KMS-11 (cell line): ENCODE measurements around the gene KDM4B.

Source experiments
- H2AFZ ChIP-seq: fragments of 200-600 bp; sonication (generic); 2 replicates; pipeline ENCODE4 v1.6.1; 2016; ENCODE audit warnings: antibody characterized with exemption, mixed run types, low read depth
- H3K27ac ChIP-seq: fragments of 200-600 bp; sonication (generic); 2 replicates; pipeline ENCODE4 v1.6.1; 2016; ENCODE audit warnings: mild to moderate bottlenecking, mixed run types
- H3K27me3 ChIP-seq: fragments of 200-600 bp; sonication (generic); 2 replicates; pipeline ENCODE4 v1.6.1; 2017; ENCODE audit warnings: mild to moderate bottlenecking, low read depth, mixed run types, moderate library complexity; ENCODE audit not compliant: insufficient read depth
- H3K36me3 ChIP-seq: fragments of 200-600 bp; sonication (generic); 2 replicates; pipeline ENCODE4 v1.6.1; 2017; ENCODE audit warnings: mild to moderate bottlenecking, mixed run types; ENCODE audit not compliant: insufficient read depth
- H3K4me1 ChIP-seq: fragments of 200-600 bp; sonication (generic); 2 replicates; pipeline ENCODE4 v1.6.1; 2016; ENCODE audit warnings: mild to moderate bottlenecking, low read depth, mixed run types; ENCODE audit not compliant: poor library complexity, severe bottlenecking
- H3K4me2 ChIP-seq: fragments of 200-600 bp; sonication (generic); 2 replicates; pipeline ENCODE4 v1.7.0; 2016; ENCODE audit warnings: mild to moderate bottlenecking, mixed run types
- H3K4me3 ChIP-seq: fragments of 200-600 bp; sonication (generic); IDR thresholded peaks from 2 replicates; pipeline ENCODE4 v1.6.1; 2017; ENCODE audit warnings: low read depth, low read length, mixed read lengths; ENCODE audit not compliant: insufficient read depth
- H3K79me2 ChIP-seq: fragments of 200-600 bp; sonication (generic); 2 replicates; pipeline ENCODE4 v1.6.1; 2016; ENCODE audit warnings: low read depth, mixed run types; ENCODE audit not compliant: insufficient read depth
- H3K9ac ChIP-seq: fragments of 200-600 bp; sonication (generic); 2 replicates; pipeline ENCODE4 v1.6.1; 2016; ENCODE audit warnings: mild to moderate bottlenecking, mixed run types
- H4K20me1 ChIP-seq: fragments of 200-600 bp; sonication (generic); 2 replicates; pipeline ENCODE4 v1.6.1; 2016; ENCODE audit warnings: mild to moderate bottlenecking, mixed run types; ENCODE audit not compliant: insufficient read depth
- TF ChIP-seq, protein P1 (sequence below): fragments of 200-600 bp; sonication (generic); conservative IDR thresholded peaks from 2 replicates; pipeline ENCODE4 v1.6.1; 2017; ENCODE audit warnings: low read depth, mild to moderate bottlenecking, antibody characterized with exemption, low read length, moderate library complexity, mixed read lengths

Gene KDM4B

DNA sequence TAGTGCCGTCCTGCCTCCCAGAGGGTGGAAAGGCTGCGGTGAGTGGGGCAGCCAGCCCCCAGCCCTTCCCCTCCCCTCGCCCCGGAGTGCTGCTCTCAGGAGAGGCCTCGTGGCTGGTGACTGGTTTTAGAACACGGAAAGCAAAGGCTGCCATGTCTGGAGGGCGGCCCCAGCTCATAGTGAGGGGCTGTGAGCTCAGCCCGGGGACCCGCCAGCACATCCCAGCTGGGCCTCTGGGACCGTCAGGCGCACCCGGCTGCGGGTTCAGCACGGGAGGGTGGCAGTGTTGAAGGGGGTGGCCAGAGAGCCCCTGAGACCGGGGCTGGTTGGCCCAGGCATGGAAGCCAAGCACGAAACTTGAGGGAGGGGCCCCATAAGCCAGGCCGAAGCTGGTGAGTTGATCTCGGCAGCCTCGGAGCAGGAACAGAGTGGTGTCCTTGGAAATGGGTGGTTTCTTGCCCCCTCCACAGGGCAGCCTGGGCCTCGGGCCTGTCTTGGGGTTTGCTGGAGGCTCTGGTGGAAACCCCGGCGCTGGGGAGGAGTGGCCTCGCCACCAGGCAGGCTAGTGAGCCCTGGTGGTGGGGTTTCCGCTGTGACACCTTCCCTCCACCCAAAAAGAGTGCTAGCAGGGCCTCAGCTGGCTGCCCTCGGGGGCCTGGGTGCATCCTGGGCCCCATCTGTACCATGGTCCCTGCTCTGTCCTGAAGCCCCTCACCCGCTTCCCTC is 157.7 kb downstream of the KDM4B start:
- H3K9ac ChIP-seq: no peak overlapping the region

DNA sequence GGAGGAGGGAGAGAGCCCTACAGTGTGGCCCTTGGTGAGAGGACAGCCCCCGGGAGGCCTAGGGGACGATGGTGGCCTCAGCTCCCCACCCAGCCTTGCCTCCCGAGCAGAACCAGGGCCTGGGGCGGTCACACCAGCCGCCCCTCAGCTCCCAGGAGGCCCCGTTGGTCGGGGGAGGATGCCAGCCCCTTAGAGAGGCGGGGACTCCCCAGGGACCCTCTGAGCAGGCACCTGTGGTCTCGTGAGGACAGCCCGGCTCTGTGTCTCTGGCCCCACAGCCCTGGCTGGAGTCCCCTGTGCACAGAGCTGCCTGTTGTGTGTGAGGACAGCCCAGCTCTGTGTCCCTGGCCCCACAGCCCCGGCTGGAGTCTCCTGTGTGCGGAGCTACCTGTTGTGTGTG is 158.8 kb downstream of the KDM4B start:
- TF ChIP-seq, protein P1, sequence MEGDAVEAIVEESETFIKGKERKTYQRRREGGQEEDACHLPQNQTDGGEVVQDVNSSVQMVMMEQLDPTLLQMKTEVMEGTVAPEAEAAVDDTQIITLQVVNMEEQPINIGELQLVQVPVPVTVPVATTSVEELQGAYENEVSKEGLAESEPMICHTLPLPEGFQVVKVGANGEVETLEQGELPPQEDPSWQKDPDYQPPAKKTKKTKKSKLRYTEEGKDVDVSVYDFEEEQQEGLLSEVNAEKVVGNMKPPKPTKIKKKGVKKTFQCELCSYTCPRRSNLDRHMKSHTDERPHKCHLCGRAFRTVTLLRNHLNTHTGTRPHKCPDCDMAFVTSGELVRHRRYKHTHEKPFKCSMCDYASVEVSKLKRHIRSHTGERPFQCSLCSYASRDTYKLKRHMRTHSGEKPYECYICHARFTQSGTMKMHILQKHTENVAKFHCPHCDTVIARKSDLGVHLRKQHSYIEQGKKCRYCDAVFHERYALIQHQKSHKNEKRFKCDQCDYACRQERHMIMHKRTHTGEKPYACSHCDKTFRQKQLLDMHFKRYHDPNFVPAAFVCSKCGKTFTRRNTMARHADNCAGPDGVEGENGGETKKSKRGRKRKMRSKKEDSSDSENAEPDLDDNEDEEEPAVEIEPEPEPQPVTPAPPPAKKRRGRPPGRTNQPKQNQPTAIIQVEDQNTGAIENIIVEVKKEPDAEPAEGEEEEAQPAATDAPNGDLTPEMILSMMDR: no peak
- Histone ChIP-seq H3K9ac (no peak overlapping the region), H3K36me3 (no peaks in the 10 kb centered on the region), H3K27ac (no peak overlapping the region), H3K27me3 (no peaks in the 10 kb centered on the region), H2AFZ (no peak overlapping the region), H4K20me1 (no peaks in the 10 kb centered on the region), H3K4me3 (no peak overlapping the region), H3K79me2 (no peaks in the 10 kb centered on the region), H3K4me1 (no peaks in the 10 kb centered on the region), H3K4me2 (no peak overlapping the region)

More for the DNA sequence above, 157.7 kb downstream of the KDM4B start:
- Histone ChIP-seq H3K36me3 (no peaks in the 10 kb centered on the region), H3K27ac (no peak overlapping the region), H3K4me2 (no peak overlapping the region), H3K27me3 (no peaks in the 10 kb centered on the region), H3K4me1 (no peaks in the 10 kb centered on the region), H3K4me3 (no peak overlapping the region), H2AFZ (no peak overlapping the region), H4K20me1 (no peaks in the 10 kb centered on the region), H3K79me2 (no peaks in the 10 kb centered on the region)
- TF ChIP-seq, protein P1: no peak

DNA sequence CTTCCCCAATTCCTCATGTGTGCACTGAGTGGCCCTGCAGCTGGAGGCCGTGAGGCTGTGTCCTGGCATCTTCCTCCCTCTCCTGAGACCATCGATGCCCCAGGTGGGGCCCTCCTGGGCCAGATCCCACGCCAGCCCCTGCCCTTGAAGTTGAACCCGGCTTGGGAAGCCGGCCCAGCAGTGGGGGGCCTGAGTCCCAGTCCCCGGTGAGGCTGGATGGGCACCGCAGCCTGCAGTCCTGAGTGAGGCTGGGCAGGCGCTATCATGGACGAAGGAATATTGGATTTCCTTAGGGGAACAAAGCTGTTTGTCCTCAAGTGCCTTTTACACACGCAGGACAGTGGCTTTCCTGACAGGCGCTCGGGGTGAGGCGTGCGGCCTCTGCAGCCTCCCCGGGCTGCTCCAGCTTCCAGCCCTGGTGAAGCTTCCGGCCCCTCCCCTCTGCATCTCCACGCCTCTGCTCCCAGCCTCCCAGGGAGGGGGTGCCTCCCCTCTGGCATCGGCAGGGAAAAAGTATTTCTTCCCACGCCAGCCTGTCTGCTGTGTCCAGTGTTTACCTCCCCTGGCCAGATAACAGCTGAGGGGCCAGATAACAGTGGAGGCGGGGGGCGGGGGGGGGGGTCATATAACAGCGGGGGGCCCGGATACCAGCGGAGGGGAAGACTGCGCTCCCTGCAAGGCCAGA is 159.5 kb downstream of the KDM4B start:
- H3K4me1 ChIP-seq: no peaks in the 10 kb centered on the region
- no peaks in the 10 kb centered on the region for H3K27me3 ChIP-seq
- TF ChIP-seq, protein P1: no peak
- no peak overlapping the region for H3K4me3 ChIP-seq
- no peak overlapping the region for H3K4me2 ChIP-seq
- H4K20me1 ChIP-seq: no peaks in the 10 kb centered on the region
- no peaks in the 10 kb centered on the region for H3K36me3 ChIP-seq
- H3K79me2 ChIP-seq: no peaks in the 10 kb centered on the region
- H3K27ac ChIP-seq: no peak overlapping the region
- no peak overlapping the region for H2AFZ ChIP-seq
- H3K9ac ChIP-seq: no peak overlapping the region

DNA sequence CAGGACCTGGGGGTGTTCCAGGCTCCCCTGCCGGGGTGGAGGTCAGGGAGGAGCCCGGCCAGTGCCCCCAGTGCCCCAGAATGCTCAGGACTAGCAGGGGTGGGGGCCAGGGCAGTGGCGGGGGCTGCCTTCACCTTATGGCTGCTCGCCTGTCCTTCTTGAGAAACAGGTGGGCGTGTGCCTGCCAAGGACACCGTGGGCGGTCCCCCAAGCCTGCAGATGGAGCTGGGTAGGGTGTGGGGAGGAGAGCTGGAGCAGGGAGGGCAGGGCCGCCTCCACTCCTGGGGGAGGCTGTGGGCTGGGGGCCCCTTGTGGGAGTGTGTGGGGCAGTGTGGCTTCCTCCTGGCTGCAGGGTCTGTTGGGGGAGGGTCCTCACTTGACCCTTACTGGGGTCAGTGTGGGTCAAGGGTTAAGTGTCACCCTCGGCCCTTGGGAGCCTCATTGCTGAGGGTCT is 160.1 kb downstream of the KDM4B start:
- Histone ChIP-seq H3K4me1 (no peaks in the 10 kb centered on the region), H3K79me2 (no peaks in the 10 kb centered on the region), H3K36me3 (no peaks in the 10 kb centered on the region), H4K20me1 (no peaks in the 10 kb centered on the region), H3K4me2 (no peak overlapping the region), H3K4me3 (no peak overlapping the region), H3K27me3 (no peaks in the 10 kb centered on the region), H3K27ac (no peak overlapping the region), H2AFZ (no peak overlapping the region), H3K9ac (no peak overlapping the region)
- TF ChIP-seq, protein P1: no peak
